ENCODE data around the gene ATP2C1.
A peak's percentile ranks its signal among the peaks of the same experiment; 100 is the strongest.
"Not testable (repeated sequence)": the region's sequence is repeated elsewhere in the genome, so short reads cannot be mapped to it uniquely, and the experiment has no call there.

ATP2C1 gene

DNA sequence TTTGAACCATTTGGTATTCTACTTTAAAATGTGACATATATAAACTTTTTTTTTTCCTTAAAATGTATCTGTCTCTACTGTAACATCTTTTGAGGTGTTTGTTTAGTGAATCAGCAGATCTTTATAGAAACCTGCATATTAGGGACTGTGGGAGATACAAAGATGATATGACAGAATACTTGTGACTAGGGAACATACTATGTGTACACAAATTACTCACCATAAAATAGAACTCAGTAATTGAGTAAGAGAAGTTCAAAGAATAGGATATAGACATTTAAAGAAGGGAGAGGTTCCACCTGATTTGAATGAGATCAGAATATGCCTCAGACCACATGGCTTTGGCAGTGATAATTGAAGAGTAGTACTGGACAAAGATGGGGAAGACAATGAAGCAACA, 47.9 kb downstream of the ATP2C1 start:
- DNase-seq = no peak

GRCh38 chr3:130946882-130947281, 53.0 kb downstream of the ATP2C1 start:
- no peak for DNase-seq

- DNase-seq = no peak
These were observed 54.3 kb downstream of the ATP2C1 start for GRCh38 chr3:130948001-130948773.

- DNase-seq = no peak
These were observed 55.0 kb downstream of the ATP2C1 start for GRCh38 chr3:130948929-130949328.

GRCh38 chr3:130950124-130950523, 56.2 kb downstream of the ATP2C1 start:
- no peak for DNase-seq

DNA sequence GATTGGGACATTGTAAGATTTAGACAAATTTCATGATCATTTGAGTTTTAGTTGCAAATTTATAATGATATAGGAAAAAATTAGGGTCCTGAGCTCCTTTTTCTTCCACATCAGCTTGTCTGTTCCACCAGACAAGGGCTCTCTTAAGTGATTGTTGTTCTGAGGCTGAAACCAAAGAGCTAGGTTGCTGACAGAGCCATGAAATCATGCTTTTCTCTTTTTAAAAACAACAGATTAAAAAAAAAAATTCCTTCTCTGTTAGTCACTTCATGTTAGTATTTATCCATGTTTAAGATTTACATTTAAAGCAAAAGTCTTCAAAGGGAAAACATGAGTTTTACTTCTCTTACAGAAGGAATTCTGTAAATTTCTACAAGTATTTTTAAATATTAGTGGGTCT, 56.8 kb downstream of the ATP2C1 start:
- DNase-seq = no peak

GRCh38 chr3:130955481-130955880, 61.6 kb downstream of the ATP2C1 start:
- no peak for DNase-seq

DNA sequence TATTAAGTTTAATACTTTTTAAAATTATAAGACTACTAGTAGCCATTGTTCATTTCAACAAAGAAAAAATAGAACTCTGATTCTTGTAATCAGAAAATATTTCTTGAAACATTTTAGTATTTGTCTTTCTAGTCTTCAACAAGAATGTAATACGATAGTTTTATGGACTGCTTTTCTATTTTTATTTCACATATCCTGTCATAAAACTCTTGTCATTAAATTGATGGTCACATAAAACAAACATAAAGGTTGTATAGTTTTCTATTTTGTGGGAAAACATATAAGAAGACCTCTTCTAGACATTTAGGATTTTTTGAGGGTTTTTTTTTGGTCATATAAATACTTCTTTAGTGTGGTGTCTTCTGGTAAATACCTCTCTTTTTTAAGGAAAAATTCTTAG, 62.4 kb downstream of the ATP2C1 start:
- no peak for DNase-seq

- no peak for DNase-seq
These were observed 62.8 kb downstream of the ATP2C1 start for GRCh38 chr3:130956721-130957120.

DNA sequence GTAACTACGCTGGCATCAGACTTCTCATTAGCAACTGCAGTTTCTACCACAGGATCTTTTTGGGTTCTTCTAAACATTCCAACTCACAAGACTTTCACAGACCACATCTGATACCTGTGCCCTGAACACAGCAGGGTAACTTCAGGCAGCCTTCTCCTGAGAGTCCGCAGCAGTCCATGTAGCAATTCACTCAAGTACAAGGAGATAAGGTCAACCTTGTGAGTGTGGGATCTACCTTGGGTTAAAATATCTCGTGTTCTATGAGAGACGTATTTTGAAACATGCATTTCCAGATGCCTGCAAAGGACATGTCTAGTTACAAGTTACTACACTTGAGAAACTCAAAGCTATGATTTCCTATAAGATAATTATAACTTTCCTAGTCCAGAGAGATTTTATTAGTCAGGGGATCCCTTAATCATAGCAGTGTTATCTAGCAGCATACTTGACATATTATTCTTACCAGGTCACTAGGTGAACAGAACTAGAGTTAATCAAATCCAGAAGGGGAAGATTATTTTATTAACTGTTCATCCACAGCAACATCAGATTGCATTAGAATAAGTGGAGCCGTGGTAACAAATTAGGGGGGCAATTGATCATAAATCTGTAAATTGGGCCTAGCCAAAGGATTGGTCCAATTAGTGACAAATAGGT, 66.4 kb downstream of the ATP2C1 start:
- DNase-seq = no peak

DNA sequence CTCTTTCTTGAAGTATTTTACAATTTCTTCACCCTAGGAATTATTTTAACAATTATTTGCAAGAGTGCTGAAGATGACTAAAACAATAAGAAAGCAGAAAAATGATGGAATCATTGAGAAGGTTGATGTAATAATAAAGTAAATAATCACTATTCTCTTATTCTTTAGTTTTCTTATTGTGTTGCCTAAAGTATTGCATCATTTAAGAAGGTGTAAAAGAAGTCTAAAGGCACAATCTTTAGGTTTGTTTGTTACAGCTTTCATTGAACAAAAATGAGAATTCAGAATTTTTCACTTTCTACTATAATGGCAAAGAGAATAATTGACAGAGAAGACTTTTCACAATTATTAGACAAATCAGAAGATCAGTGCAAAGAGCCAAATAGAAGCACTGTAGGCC, 67.6 kb downstream of the ATP2C1 start:
- DNase-seq = no peak

DNA sequence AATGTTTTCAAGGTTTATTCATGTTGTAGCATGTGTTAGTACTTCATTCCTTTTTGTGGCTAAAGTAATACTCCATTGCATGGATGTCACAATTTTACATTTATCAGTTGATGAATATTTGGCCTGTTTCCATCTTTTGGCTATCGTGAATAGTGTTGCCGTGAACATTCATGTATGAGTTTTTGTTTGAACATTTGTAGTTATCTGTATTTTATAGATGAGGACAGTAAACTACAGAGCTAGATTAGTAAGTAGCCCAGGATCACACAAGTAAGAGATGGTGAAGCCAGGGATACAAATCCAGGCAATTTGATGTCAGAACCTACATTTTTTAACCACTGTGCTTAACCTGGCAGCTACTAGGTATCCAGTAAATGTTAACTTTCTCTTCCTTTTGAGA, 69.6 kb downstream of the ATP2C1 start:
- DNase-seq = peak; percentile 19

DNA sequence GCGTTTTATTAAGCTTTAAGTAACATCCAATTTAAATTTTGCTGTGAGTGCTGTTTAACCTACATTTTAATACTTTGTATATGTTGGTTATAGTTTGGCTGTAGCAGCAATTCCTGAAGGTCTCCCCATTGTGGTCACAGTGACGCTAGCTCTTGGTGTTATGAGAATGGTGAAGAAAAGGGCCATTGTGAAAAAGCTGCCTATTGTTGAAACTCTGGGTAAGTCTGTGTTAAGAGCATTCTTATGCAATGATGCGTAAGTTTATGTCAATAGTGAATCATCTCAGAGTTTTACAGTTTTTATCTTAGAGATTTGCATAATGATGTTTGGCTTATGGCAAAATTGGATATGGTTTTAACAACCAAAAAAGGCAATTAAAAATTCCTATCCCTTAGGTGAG, 70.0 kb downstream of the ATP2C1 start:
- DNase-seq = peak; percentile 76

DNA sequence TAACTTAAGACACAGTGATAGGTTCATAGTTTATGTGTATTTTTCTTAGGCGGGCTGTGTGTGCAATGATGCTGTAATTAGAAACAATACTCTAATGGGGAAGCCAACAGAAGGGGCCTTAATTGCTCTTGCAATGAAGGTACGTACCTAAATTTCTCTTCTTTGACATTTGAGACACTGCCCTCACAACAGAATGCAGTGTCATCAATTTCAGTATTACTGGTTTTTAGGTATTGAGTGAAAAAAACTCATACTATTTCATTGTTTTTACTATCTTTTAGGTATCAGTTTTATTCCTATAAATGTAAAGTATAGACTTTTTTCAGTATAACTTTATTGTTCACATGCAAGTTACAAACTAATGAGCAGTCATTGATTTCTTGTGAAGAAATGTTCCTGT, 73.4 kb downstream of the ATP2C1 start:
- DNase-seq = no peak

GRCh38 chr3:130968221-130968620, 74.3 kb downstream of the ATP2C1 start:
- DNase-seq = no peak

DNA sequence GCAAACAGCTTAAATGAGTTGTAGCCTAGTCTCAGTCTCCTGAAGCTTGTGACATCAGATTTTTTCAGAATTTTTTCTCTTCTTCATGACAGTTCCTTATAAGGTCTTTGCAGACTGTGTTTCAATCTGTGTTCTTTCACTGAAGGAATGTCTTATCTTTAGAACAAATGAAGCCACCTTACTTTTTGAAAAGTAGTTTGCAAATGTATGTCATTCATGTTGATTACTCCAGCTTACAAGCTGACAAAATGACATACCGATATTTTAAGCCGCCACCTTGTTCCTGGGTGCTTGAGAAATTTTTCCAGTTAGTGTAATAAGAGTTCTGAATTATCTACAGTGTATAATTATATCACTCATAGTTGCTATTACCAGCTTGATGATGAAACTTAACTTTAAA, 75.7 kb downstream of the ATP2C1 start:
- DNase-seq = no peak

GRCh38 chr3:130971208-130971607, 77.3 kb downstream of the ATP2C1 start:
- DNase-seq = no peak

- DNase-seq = not testable (repeated sequence)
These were observed 78.7 kb downstream of the ATP2C1 start for GRCh38 chr3:130972592-130972991.

GRCh38 chr3:130973406-130973805, 79.5 kb downstream of the ATP2C1 start:
- DNase-seq = no peak

DNA sequence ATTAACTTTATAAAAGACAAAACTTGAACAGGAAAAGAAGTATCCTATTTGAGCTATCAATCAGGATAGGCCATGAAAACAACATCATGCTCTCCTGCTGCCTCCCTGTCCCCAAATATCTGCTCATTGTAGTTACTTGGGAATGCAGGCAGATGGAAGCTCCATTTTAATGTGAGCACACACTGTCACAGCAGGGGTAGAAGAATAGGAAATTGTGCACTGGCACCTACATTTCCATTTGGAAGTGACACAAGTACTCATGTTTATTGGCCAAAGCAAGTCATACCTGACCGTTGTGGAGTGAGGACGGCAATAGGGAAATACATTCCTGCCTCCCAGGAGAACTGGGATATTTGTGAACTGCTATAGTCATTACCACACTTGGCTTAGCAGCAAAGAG, 80.3 kb downstream of the ATP2C1 start:
- no peak for DNase-seq

- no peak for DNase-seq
These were observed 81.4 kb downstream of the ATP2C1 start for GRCh38 chr3:130975251-130975650.

- no peak for DNase-seq
These were observed 82.8 kb downstream of the ATP2C1 start for GRCh38 chr3:130976706-130977105.

DNA sequence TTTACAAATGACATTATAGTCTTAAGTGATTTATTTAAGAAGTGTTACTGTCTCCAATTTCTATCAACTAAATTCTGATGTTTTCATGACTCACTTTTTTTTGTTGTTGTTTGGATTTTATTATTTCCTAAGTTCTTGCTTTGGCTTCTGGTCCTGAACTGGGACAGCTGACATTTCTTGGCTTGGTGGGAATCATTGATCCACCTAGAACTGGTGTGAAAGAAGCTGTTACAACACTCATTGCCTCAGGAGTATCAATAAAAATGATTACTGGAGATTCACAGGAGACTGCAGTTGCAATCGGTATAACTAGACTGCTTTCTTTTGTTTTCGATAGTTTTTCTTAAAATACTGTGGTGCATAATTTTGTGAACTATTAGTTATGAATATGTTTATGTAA, 85.2 kb downstream of the ATP2C1 start:
- no peak for DNase-seq

GRCh38 chr3:130981469-130981868, 87.6 kb downstream of the ATP2C1 start:
- DNase-seq = no peak

- no peak for DNase-seq
These were observed 96.4 kb downstream of the ATP2C1 start for GRCh38 chr3:130990282-130990681.
